ENCODE data around the gene LOC101059915.

LOC101059915 gene

DNA sequence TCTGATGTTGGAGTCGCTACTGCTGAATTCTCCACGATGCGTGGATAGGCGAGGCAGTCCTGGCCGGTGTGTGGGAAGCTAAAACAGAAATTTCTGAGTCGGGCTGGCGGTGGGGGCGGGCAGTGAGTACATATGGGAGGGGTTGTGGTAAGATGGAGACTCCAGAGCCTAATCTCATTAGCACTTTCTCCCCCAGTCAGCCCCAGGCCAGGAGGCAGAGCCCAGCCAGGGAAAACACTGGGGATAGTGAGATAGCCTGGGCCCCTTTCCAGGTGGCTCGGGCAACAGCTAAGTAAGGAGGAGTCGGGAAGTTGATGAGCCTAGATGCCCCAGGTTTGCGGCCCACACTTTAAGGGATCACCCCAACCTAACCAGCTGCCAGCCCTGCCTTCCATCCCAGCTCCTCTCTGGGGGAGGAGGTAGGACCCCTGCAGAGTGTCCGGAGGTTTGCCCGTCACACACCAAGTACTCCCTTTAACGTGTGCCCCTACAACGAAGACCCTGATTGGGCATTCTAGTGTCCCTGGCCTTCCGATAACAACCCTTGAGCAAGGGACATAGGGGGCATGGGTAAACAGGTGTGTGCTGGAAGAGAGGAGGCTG, 2.4 kb upstream of the LOC101059915 start:
- Histone ChIP-seq H3K27ac (no peak overlapping the region), H3K9me3 (no peaks in the 10 kb centered on the region), H3K4me1 (no peaks in the 10 kb centered on the region), H3K27me3 (no peaks in the 10 kb centered on the region), H3K4me3 (no peak overlapping the region), H3K36me3 (no peaks in the 10 kb centered on the region)
- TF ChIP-seq POLR2A (IDR thresholded peaks at IDR 0.05): no peak
- TF ChIP-seq, protein P1, sequence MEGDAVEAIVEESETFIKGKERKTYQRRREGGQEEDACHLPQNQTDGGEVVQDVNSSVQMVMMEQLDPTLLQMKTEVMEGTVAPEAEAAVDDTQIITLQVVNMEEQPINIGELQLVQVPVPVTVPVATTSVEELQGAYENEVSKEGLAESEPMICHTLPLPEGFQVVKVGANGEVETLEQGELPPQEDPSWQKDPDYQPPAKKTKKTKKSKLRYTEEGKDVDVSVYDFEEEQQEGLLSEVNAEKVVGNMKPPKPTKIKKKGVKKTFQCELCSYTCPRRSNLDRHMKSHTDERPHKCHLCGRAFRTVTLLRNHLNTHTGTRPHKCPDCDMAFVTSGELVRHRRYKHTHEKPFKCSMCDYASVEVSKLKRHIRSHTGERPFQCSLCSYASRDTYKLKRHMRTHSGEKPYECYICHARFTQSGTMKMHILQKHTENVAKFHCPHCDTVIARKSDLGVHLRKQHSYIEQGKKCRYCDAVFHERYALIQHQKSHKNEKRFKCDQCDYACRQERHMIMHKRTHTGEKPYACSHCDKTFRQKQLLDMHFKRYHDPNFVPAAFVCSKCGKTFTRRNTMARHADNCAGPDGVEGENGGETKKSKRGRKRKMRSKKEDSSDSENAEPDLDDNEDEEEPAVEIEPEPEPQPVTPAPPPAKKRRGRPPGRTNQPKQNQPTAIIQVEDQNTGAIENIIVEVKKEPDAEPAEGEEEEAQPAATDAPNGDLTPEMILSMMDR (IDR thresholded peaks at IDR 0.05 in 4 of 5, conservative IDR thresholded peaks at IDR 0.05 in 1 of 5): no peak
- intact Hi-C loops (cut with DNase I; ENCODE audit: low total_unique reads) (no loop called here), in situ Hi-C loops (cut with MboI; ENCODE audit: low sequenced_read_pairs in 4 of 4) (no loop called here)
- ATAC-seq (no peak), DNase-seq (no peak)

DNA sequence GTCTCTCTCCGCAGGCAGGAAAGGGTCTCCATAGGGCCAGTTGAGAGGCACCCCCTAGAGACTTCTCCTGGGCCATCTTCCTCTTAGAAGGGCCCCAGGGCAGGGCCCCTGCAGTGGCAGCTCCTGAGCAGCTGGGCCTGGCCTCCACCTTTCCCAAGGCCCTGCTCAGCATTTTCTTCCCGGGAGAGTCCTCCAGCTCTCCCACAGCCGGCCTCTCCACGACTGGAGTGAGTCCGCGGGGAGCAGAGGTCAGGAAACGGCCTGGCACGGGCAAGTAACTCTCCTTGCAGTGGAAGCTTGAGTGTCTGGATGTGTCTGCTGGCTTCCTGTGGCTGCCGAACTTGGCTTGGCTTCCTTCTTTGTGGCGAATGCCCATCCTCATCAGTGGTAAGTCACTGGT, 1.6 kb upstream of the LOC101059915 start:
- in situ Hi-C loops (cut with MboI; ENCODE audit: low sequenced_read_pairs in 4 of 4): no loop called here
- Histone ChIP-seq H3K9me3 (no peaks in the 10 kb centered on the region), H3K27ac (no peak overlapping the region), H3K36me3 (no peaks in the 10 kb centered on the region), H3K4me3 (no peak overlapping the region), H3K4me1 (no peaks in the 10 kb centered on the region), H3K27me3 (no peaks in the 10 kb centered on the region)
- intact Hi-C loops (cut with DNase I; ENCODE audit: low total_unique reads): no loop called here
- ATAC-seq: no peak
- no peak for TF ChIP-seq POLR2A (IDR thresholded peaks at IDR 0.05)
- TF ChIP-seq, protein P1 (IDR thresholded peaks at IDR 0.05 in 4 of 5, conservative IDR thresholded peaks at IDR 0.05 in 1 of 5): no peak
- DNase-seq: no peak

DNA sequence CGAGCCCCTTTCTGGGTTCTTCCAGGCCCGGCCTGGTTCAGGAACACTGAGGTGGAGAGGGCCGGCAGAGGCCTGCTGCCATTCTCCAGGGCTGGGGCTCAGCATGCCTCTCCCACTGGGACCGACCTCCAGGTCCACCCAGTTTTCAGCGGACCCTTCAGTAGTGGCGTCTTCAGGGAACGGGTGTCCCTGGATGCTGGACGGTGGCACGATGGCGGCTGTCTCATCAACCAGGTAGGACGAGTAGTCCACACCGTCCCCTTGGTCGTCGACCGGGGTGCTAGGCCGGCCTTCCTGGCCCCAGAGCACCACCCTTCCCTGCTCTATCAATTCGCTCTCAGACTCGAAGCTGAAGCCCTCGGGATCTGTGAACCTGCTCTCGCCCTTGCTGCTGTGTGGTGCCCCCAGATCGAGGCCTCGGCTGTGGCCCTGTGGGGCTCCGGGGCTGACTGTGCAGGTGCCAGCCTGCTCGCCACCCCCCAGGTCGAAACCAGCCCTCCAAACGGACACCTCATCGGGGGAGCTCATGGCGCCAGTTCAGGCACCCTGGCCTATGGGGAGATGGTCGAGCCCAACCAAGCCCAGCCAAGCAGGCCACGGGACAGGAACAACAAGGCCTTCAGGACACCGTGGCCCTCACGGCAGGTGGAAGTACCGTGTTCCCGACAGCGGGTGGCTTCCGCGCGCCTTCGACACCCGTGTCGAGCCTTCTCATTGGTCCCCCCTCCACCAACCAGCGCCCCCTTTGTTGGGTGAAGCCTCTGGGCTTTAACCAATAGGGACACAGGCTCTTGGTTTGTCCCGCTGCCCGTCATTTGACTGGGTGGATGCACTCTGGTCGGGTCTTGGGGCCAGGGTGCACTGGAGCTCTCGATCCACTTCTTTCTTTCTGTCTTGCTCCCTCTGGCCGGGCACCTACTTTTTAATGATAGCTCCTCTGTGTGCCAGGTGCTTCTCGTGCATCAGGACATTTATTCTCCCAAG, 814 bp upstream of the LOC101059915 start:
- Histone ChIP-seq H3K36me3 (no peaks in the 10 kb centered on the region), H3K4me1 (no peaks in the 10 kb centered on the region), H3K27me3 (no peaks in the 10 kb centered on the region), H3K4me3 (no peak overlapping the region), H3K27ac (no peak overlapping the region), H3K9me3 (no peaks in the 10 kb centered on the region)
- TF ChIP-seq, protein P1 (IDR thresholded peaks at IDR 0.05 in 4 of 5, conservative IDR thresholded peaks at IDR 0.05 in 1 of 5): no peak
- no peak for ATAC-seq
- in situ Hi-C loops (cut with MboI; ENCODE audit: low sequenced_read_pairs in 4 of 4): no loop called here
- no peak for DNase-seq
- intact Hi-C loops (cut with DNase I; ENCODE audit: low total_unique reads): no loop called here

DNA sequence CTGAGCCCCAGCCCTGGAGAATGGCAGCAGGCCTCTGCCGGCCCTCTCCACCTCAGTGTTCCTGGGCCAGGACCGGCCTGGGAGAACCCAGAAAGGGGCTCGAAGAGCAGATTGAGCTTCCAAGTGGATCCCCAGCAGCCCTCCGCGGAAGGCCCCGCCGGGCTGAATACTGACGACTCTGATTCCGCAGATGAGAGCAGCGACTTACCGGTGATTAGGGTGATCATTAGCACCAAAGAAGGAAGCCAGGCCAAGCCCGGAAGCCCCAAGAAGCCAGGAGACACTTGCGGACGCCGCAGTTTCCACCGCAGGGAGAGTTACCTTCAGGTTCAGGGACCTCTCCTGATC, 876 bp downstream of the LOC101059915 start:
- Histone ChIP-seq H3K9me3 (no peaks in the 10 kb centered on the region), H3K27ac (no peak overlapping the region), H3K4me3 (no peak overlapping the region), H3K27me3 (no peaks in the 10 kb centered on the region), H3K4me1 (no peaks in the 10 kb centered on the region), H3K36me3 (no peaks in the 10 kb centered on the region)
- no peak for DNase-seq
- no peak for ATAC-seq
- in situ Hi-C loops (cut with MboI; ENCODE audit: low sequenced_read_pairs in 4 of 4): no loop called here
- intact Hi-C loops (cut with DNase I; ENCODE audit: low total_unique reads): no loop called here
- no peak for TF ChIP-seq POLR2A (IDR thresholded peaks at IDR 0.05)
- TF ChIP-seq, protein P1 (IDR thresholded peaks at IDR 0.05 in 4 of 5, conservative IDR thresholded peaks at IDR 0.05 in 1 of 5): no peak
